Measurements from ENCODE around the gene ATP5MG. TPM values are rescaled to one million over a fixed set of nuclear protein-coding genes. Genes with fewer than 3 reads are reported as not detected.
"Not testable (repeated sequence)": the region's sequence is repeated elsewhere in the genome, so short reads cannot be mapped to it uniquely, and the experiment has no call there.

ATP5MG gene
- polyA plus RNA-seq, 4 donors, result 234 to 332 (median 284) TPM

- no peaks in the 10 kb centered on the region for H3K27me3 ChIP-seq (ENCODE audit: control insufficient read depth in 3 of 3, insufficient read depth in 3 of 3, low read length in 3 of 3)
- no peak overlapping the region for H3K4me3 ChIP-seq (ENCODE audit: low read depth in 1 of 3, low read length in 3 of 3)
- 16 to 54% (median 39%) methylated on average over 1 of the region's 1 CpG for WGBS, 3 donors
- H3K9me3 ChIP-seq (ENCODE audit: control insufficient read depth in 2 of 2, insufficient read depth in 1 of 2, low read depth in 1 of 2, low read length in 1 of 2), result no peaks in the 10 kb centered on the region
- no peak overlapping the region for H3K27ac ChIP-seq (ENCODE audit: low read depth in 1 of 3, low read length in 2 of 3)
- H3K36me3 ChIP-seq (ENCODE audit: control insufficient read depth in 3 of 3, insufficient read depth in 2 of 3, low read depth in 1 of 3, low read length in 3 of 3), result peaks cover 0 to 7% (median 5%) of the 10 kb centered on the region in 3 donors
- FAIRE-seq (no peak), DNase-seq (no peak)
- H3K4me1 ChIP-seq (ENCODE audit: control insufficient read depth in 3 of 3, insufficient read depth in 2 of 3, low read depth in 1 of 3, low read length in 2 of 3), result peaks cover 0 to 5% (median 4%) of the 10 kb centered on the region in 3 donors
Measured at GRCh38 chr11:118412921-118413320, 11.5 kb downstream of the ATP5MG start.

- no peak for DNase-seq
- Histone ChIP-seq H3K36me3 (ENCODE audit: control insufficient read depth in 3 of 3, insufficient read depth in 2 of 3, low read depth in 1 of 3, low read length in 3 of 3) (peaks cover 0 to 4% (median 4%) of the 10 kb centered on the region in 3 donors), H3K27ac (ENCODE audit: low read depth in 1 of 3, low read length in 2 of 3) (no peak overlapping the region), H3K4me3 (ENCODE audit: low read depth in 1 of 3, low read length in 3 of 3) (no peak overlapping the region), H3K9me3 (ENCODE audit: control insufficient read depth in 2 of 2, insufficient read depth in 1 of 2, low read depth in 1 of 2, low read length in 1 of 2) (no peaks in the 10 kb centered on the region), H3K4me1 (ENCODE audit: control insufficient read depth in 3 of 3, insufficient read depth in 2 of 3, low read depth in 1 of 3, low read length in 2 of 3) (peaks cover 0 to 10% (median 4%) of the 10 kb centered on the region in 3 donors), H3K27me3 (ENCODE audit: control insufficient read depth in 3 of 3, insufficient read depth in 3 of 3, low read length in 3 of 3) (no peaks in the 10 kb centered on the region)
- WGBS, 3 donors, result 64 to 82% (median 77%) methylated on average over 8 of the region's 8 CpGs
- no peak for FAIRE-seq
Measured at GRCh38 chr11:118415062-118415738, 13.8 kb downstream of the ATP5MG start.

- no peaks in the 10 kb centered on the region for H3K27me3 ChIP-seq (ENCODE audit: control insufficient read depth in 3 of 3, insufficient read depth in 3 of 3, low read length in 3 of 3)
- no peak overlapping the region for H3K27ac ChIP-seq (ENCODE audit: low read depth in 1 of 3, low read length in 2 of 3)
- H3K4me3 ChIP-seq (ENCODE audit: low read depth in 1 of 3, low read length in 3 of 3), result no peak overlapping the region
- no peaks in the 10 kb centered on the region for H3K9me3 ChIP-seq (ENCODE audit: control insufficient read depth in 2 of 2, insufficient read depth in 1 of 2, low read depth in 1 of 2, low read length in 1 of 2)
- FAIRE-seq (no peak), DNase-seq (peak in 1 of 2 donors; percentile 49)
- peaks cover 0 to 4% (median 4%) of the 10 kb centered on the region in 3 donors for H3K36me3 ChIP-seq (ENCODE audit: control insufficient read depth in 3 of 3, insufficient read depth in 2 of 3, low read depth in 1 of 3, low read length in 3 of 3)
- H3K4me1 ChIP-seq (ENCODE audit: control insufficient read depth in 3 of 3, insufficient read depth in 2 of 3, low read depth in 1 of 3, low read length in 2 of 3), result peaks cover 0 to 10% (median 4%) of the 10 kb centered on the region in 3 donors
Measured at GRCh38 chr11:118415739-118416068, 14.3 kb downstream of the ATP5MG start.

GRCh38 chr11:118416900-118417299, 15.5 kb downstream of the ATP5MG start:
- H3K4me3 ChIP-seq (ENCODE audit: low read depth in 1 of 3, low read length in 3 of 3); H3K9me3 ChIP-seq (ENCODE audit: control insufficient read depth in 2 of 2, insufficient read depth in 1 of 2, low read depth in 1 of 2, low read length in 1 of 2); H3K27ac ChIP-seq (ENCODE audit: low read depth in 1 of 3, low read length in 2 of 3); DNase-seq; H3K4me1 ChIP-seq (ENCODE audit: control insufficient read depth in 3 of 3, insufficient read depth in 2 of 3, low read depth in 1 of 3, low read length in 2 of 3); H3K27me3 ChIP-seq (ENCODE audit: control insufficient read depth in 3 of 3, insufficient read depth in 3 of 3, low read length in 3 of 3); H3K36me3 ChIP-seq (ENCODE audit: control insufficient read depth in 3 of 3, insufficient read depth in 2 of 3, low read depth in 1 of 3, low read length in 3 of 3); FAIRE-seq: not testable (repeated sequence)

GRCh38 chr11:118417801-118418200, 16.4 kb downstream of the ATP5MG start:
- Histone ChIP-seq H3K27ac (ENCODE audit: low read depth in 1 of 3, low read length in 2 of 3) (no peak overlapping the region), H3K4me3 (ENCODE audit: low read depth in 1 of 3, low read length in 3 of 3) (no peak overlapping the region), H3K36me3 (ENCODE audit: control insufficient read depth in 3 of 3, insufficient read depth in 2 of 3, low read depth in 1 of 3, low read length in 3 of 3) (peaks cover 0 to 4% (median 4%) of the 10 kb centered on the region in 3 donors), H3K27me3 (ENCODE audit: control insufficient read depth in 3 of 3, insufficient read depth in 3 of 3, low read length in 3 of 3) (no peaks in the 10 kb centered on the region), H3K4me1 (ENCODE audit: control insufficient read depth in 3 of 3, insufficient read depth in 2 of 3, low read depth in 1 of 3, low read length in 2 of 3) (peaks cover 0 to 5% (median 4%) of the 10 kb centered on the region in 3 donors), H3K9me3 (ENCODE audit: control insufficient read depth in 2 of 2, insufficient read depth in 1 of 2, low read depth in 1 of 2, low read length in 1 of 2) (no peaks in the 10 kb centered on the region)
- WGBS, 3 donors, result 83 to 95% (median 87%) methylated on average over 4 of the region's 4 CpGs
- DNase-seq (no peak), FAIRE-seq (no peak)

GRCh38 chr11:118418766-118419165, 17.4 kb downstream of the ATP5MG start:
- 26 to 55% (median 48%) methylated on average over 5 of the region's 5 CpGs for WGBS, 3 donors
- no peak for FAIRE-seq
- no peaks in the 10 kb centered on the region for H3K9me3 ChIP-seq (ENCODE audit: control insufficient read depth in 2 of 2, insufficient read depth in 1 of 2, low read depth in 1 of 2, low read length in 1 of 2)
- peak overlapping the region in 2 of 3 donors; percentile 4 to 14 for H3K4me3 ChIP-seq (ENCODE audit: low read depth in 1 of 3, low read length in 3 of 3)
- peak overlapping the region in 1 of 3 donors; percentile 31 for H3K27ac ChIP-seq (ENCODE audit: low read depth in 1 of 3, low read length in 2 of 3)
- peaks cover 0 to 1% (median 0%) of the 10 kb centered on the region in 3 donors for H3K36me3 ChIP-seq (ENCODE audit: control insufficient read depth in 3 of 3, insufficient read depth in 2 of 3, low read depth in 1 of 3, low read length in 3 of 3)
- H3K27me3 ChIP-seq (ENCODE audit: control insufficient read depth in 3 of 3, insufficient read depth in 3 of 3, low read length in 3 of 3), result no peaks in the 10 kb centered on the region
- peak; percentile 50 to 73 for DNase-seq
- peaks cover 0 to 5% (median 4%) of the 10 kb centered on the region in 3 donors for H3K4me1 ChIP-seq (ENCODE audit: control insufficient read depth in 3 of 3, insufficient read depth in 2 of 3, low read depth in 1 of 3, low read length in 2 of 3)

GRCh38 chr11:118427707-118428106, 26.3 kb downstream of the ATP5MG start:
- WGBS, 3 donors, result 0 to 3% (median 1%) methylated on average over 1 of the region's 1 CpG
- no peaks in the 10 kb centered on the region for H3K36me3 ChIP-seq (ENCODE audit: control insufficient read depth in 3 of 3, insufficient read depth in 2 of 3, low read depth in 1 of 3, low read length in 3 of 3)
- H3K4me3 ChIP-seq (ENCODE audit: low read depth in 1 of 3, low read length in 3 of 3), result no peak overlapping the region
- DNase-seq (no peak), FAIRE-seq (no peak)
- H3K9me3 ChIP-seq (ENCODE audit: control insufficient read depth in 2 of 2, insufficient read depth in 1 of 2, low read depth in 1 of 2, low read length in 1 of 2), result no peaks in the 10 kb centered on the region
- H3K27me3 ChIP-seq (ENCODE audit: control insufficient read depth in 3 of 3, insufficient read depth in 3 of 3, low read length in 3 of 3), result no peaks in the 10 kb centered on the region
- H3K4me1 ChIP-seq (ENCODE audit: control insufficient read depth in 3 of 3, insufficient read depth in 2 of 3, low read depth in 1 of 3, low read length in 2 of 3), result no peaks in the 10 kb centered on the region
- H3K27ac ChIP-seq (ENCODE audit: low read depth in 1 of 3, low read length in 2 of 3), result no peak overlapping the region

GRCh38 chr11:118430956-118431355, 29.6 kb downstream of the ATP5MG start:
- Histone ChIP-seq H3K36me3 (ENCODE audit: control insufficient read depth in 3 of 3, insufficient read depth in 2 of 3, low read depth in 1 of 3, low read length in 3 of 3) (no peaks in the 10 kb centered on the region), H3K4me3 (ENCODE audit: low read depth in 1 of 3, low read length in 3 of 3) (no peak overlapping the region), H3K4me1 (ENCODE audit: control insufficient read depth in 3 of 3, insufficient read depth in 2 of 3, low read depth in 1 of 3, low read length in 2 of 3) (peaks cover 0 to 8% (median 2%) of the 10 kb centered on the region in 3 donors), H3K27ac (ENCODE audit: low read depth in 1 of 3, low read length in 2 of 3) (no peak overlapping the region), H3K27me3 (ENCODE audit: control insufficient read depth in 3 of 3, insufficient read depth in 3 of 3, low read length in 3 of 3) (no peaks in the 10 kb centered on the region), H3K9me3 (ENCODE audit: control insufficient read depth in 2 of 2, insufficient read depth in 1 of 2, low read depth in 1 of 2, low read length in 1 of 2) (no peaks in the 10 kb centered on the region)
- no peak for DNase-seq
- WGBS, 3 donors, result 63 to 81% (median 78%) methylated on average over 2 of the region's 2 CpGs
- no peak for FAIRE-seq

GRCh38 chr11:118434123-118434552, 32.7 kb downstream of the ATP5MG start:
- FAIRE-seq, result no peak
- peak in 1 of 2 donors; percentile 16 for DNase-seq

More at GRCh38 chr11:118434123-118434552, 32.7 kb downstream of the ATP5MG start:
- H3K27ac ChIP-seq (ENCODE audit: low read depth in 1 of 3, low read length in 2 of 3), result no peak overlapping the region
- no peaks in the 10 kb centered on the region for H3K36me3 ChIP-seq (ENCODE audit: control insufficient read depth in 3 of 3, insufficient read depth in 2 of 3, low read depth in 1 of 3, low read length in 3 of 3)
- no peaks in the 10 kb centered on the region for H3K27me3 ChIP-seq (ENCODE audit: control insufficient read depth in 3 of 3, insufficient read depth in 3 of 3, low read length in 3 of 3)
- peaks cover 0 to 20% (median 2%) of the 10 kb centered on the region in 3 donors for H3K4me1 ChIP-seq (ENCODE audit: control insufficient read depth in 3 of 3, insufficient read depth in 2 of 3, low read depth in 1 of 3, low read length in 2 of 3)
- H3K4me3 ChIP-seq (ENCODE audit: low read depth in 1 of 3, low read length in 3 of 3), result peak overlapping the region in 2 of 3 donors; percentile 70 to 100
- 4 to 5% (median 4%) methylated on average over 9 of the region's 9 CpGs for WGBS, 3 donors
- H3K9me3 ChIP-seq (ENCODE audit: control insufficient read depth in 2 of 2, insufficient read depth in 1 of 2, low read depth in 1 of 2, low read length in 1 of 2), result no peaks in the 10 kb centered on the region
